ENCODE measurements around the gene GRN. TPM values are rescaled to one million over a fixed set of nuclear protein-coding genes. Genes with fewer than 3 reads are reported as not detected.

Gene GRN
- total and polyA plus RNA-seq, 2 of the 8 experiments (the other 6 are each of a cell fraction or from before 2014, with no cell fraction given): 108 to 387 TPM

GRCh38 chr17:44376124-44376523 lies 31.0 kb downstream of the GRN start:
- no peaks in the 10 kb centered on the region for H3K79me2 ChIP-seq (ENCODE audit: control insufficient read depth in 1 of 2, insufficient read depth in 2 of 2, low read length in 2 of 2)
- no peak overlapping the region for H2AK5ac ChIP-seq (ENCODE audit: low read depth, low read length)
- H2BK20ac ChIP-seq (ENCODE audit: low read length): no peak overlapping the region
- H3K79me1 ChIP-seq (ENCODE audit: low read depth, low read length): no peaks in the 10 kb centered on the region
- no peak overlapping the region for H3K14ac ChIP-seq (ENCODE audit: insufficient read length)
- CTCF ChIA-PET (ENCODE audit: partially characterized antibody): interaction anchor here (0.6 to 13.8 kb wide), 21 partner anchors 10 to 616 kb away, joined by 3 to 177 read pairs (median 4); partner anchors contain the start of genes FAM171A2 and ITGA2B
- no peak overlapping the region for H4K91ac ChIP-seq (replicated peaks; ENCODE audit: insufficient read length, low read length)
- no peak overlapping the region for H2BK120ac ChIP-seq (replicated peaks; ENCODE audit: low read depth, low read length)
- no peak overlapping the region for H3K4me3 ChIP-seq (ENCODE audit: extremely low read depth in 1 of 4, insufficient read depth in 2 of 4, low read depth in 3 of 4, low read length in 4 of 4)
- H3K27me3 ChIP-seq (replicated peaks in 1 of 4; ENCODE audit: control insufficient read depth in 3 of 4, extremely low read depth in 1 of 4, insufficient read depth in 3 of 4, low read length in 3 of 4): no peaks in the 10 kb centered on the region; a peak in 1 of 7 replicates
- H3K36me3 ChIP-seq (ENCODE audit: control insufficient read depth in 2 of 4, insufficient read depth in 4 of 4, low read length in 3 of 4): no peaks in the 10 kb centered on the region
- peaks cover 4 to 20% (median 14%) of the 10 kb centered on the region in 4 experiments; a peak in 6 of 7 replicates for H3K4me1 ChIP-seq (replicated peaks in 1 of 4; ENCODE audit: control insufficient read depth in 3 of 4, insufficient read depth in 4 of 4, low read length in 3 of 4)
- no peak overlapping the region for H3K4ac ChIP-seq (replicated peaks; ENCODE audit: insufficient read length, low read depth, low read length)
- no peak for FAIRE-seq
- no peaks in the 10 kb centered on the region for H3K9me3 ChIP-seq (ENCODE audit: insufficient read depth in 2 of 2, low read depth in 1 of 2, low read length in 1 of 2)
- POLR2A ChIA-PET (ENCODE audit: partially characterized antibody): interaction anchor here (0.6 to 2.7 kb wide), 8 partner anchors 9 to 172 kb away, joined by 3 to 10 read pairs (median 4); partner anchors contain the start of gene FAM171A2
- DNase-seq (ENCODE audit: low read depth in 1 of 2, low spot score in 2 of 2): peak in 1 of 2 experiments; percentile 87
- H4K5ac ChIP-seq (ENCODE audit: insufficient read length, low read depth, low read length): no peak overlapping the region
- peaks cover 0 to 2% of the 10 kb centered on the region in 2 experiments for H4K20me1 ChIP-seq (replicated peaks in 1 of 2; ENCODE audit: control insufficient read depth in 1 of 2, insufficient read depth in 2 of 2, low read length in 2 of 2)
- H3K23me2 ChIP-seq (ENCODE audit: low read depth, low read length): peaks cover 5% of the 10 kb centered on the region; the same call in 1 of the 2 replicates
- H2AFZ ChIP-seq (ENCODE audit: low read length): no peak overlapping the region
- peak overlapping the region; percentile 32; the same call in 1 of the 2 replicates for H3K18ac ChIP-seq (ENCODE audit: extremely low read depth, low read length)
- H3K4me2 ChIP-seq (ENCODE audit: insufficient read depth in 1 of 2, low read depth in 2 of 2, low read length in 2 of 2): peak overlapping the region in 1 of 2 experiments; percentile 55; a peak in 1 of 4 replicates
- H2BK15ac ChIP-seq (ENCODE audit: low read length): peak overlapping the region; percentile 95; the same call in 1 of the 2 replicates
- no peak overlapping the region for H2BK12ac ChIP-seq (ENCODE audit: low read depth, low read length)
- peak in 1 of 2 experiments; percentile 33; a peak in 2 of 4 replicates for TF ChIP-seq RAD21 (IDR thresholded peaks at IDR 0.05 in 1 of 2, conservative IDR thresholded peaks at IDR 0.05 in 1 of 2; ENCODE audit: low read depth in 2 of 2, low read length in 2 of 2)
- TF ChIP-seq JUN (IDR thresholded peaks at IDR 0.05; ENCODE audit: low read depth, low read length): no peak
- TF ChIP-seq HDAC2 (IDR thresholded peaks at IDR 0.05; ENCODE audit: borderline replicate concordance in 1 of 2, low read depth in 2 of 2, low read length in 2 of 2): peak in 1 of 2 experiments; percentile 84; a peak in 1 of 4 replicates
- no peak for TF ChIP-seq NANOG (IDR thresholded peaks at IDR 0.05; ENCODE audit: insufficient read depth, low read depth, low read length, poor library complexity, severe bottlenecking)
- TF ChIP-seq KDM1A (IDR thresholded peaks at IDR 0.05; ENCODE audit: borderline replicate concordance, low read length): peak; percentile 95
- TF ChIP-seq CTCF (IDR thresholded peaks at IDR 0.05; ENCODE audit: control extremely low read depth in 1 of 3, insufficient read depth in 1 of 3, low read depth in 1 of 3, low read length in 3 of 3): peak; percentile 76 to 81 (median 79)
- no peak for TF ChIP-seq MAFK (IDR thresholded peaks at IDR 0.05; ENCODE audit: low read depth, low read length)
- no peak overlapping the region for H3K23ac ChIP-seq (ENCODE audit: insufficient read length)
- H3K27ac ChIP-seq (ENCODE audit: low read depth, low read length): no peak overlapping the region
- no peak overlapping the region for H2BK5ac ChIP-seq (ENCODE audit: low read depth, low read length)
- no peak overlapping the region for H3K9ac ChIP-seq (replicated peaks in 1 of 4; ENCODE audit: extremely low read depth in 1 of 4, low read depth in 3 of 4, low read length in 3 of 4)
- WGBS, 2 experiments (ENCODE audit: extremely low coverage in 1 of 2, insufficient coverage in 1 of 2, insufficient read length in 1 of 2, insufficient replicate concordance in 2 of 2, low coverage in 1 of 2, low lambda C conversion rate in 2 of 2, missing lambda C conversion rate in 1 of 2): 55% methylated on average over 5 of the region's 5 CpGs; no CpG with 5 or more reads in 1 of the 2 experiments
- no peak overlapping the region for H3K56ac ChIP-seq (replicated peaks; ENCODE audit: insufficient read length, low read depth, low read length)
- H4K8ac ChIP-seq (ENCODE audit: extremely low read depth, insufficient read depth, low read length): no peak overlapping the region
